Umbilical cord (tissue), 2 donors: Measurements from ENCODE around the gene DCBLD2. TPM values are rescaled to one million over a fixed set of nuclear protein-coding genes. Genes with fewer than 3 reads are reported as not detected.
A peak's percentile ranks its signal among the peaks of the same experiment; 100 is the strongest.

Experiments used
- DNase-seq: peaks from one replicate; pipeline ENCODE4 v3.0.0-alpha.2; 2015; ENCODE audit warnings: low spot score
- total RNA-seq: library from RNA; depleted of rRNA; stranded (reverse); fragments of >200 nt; gene quantifications from one replicate; pipeline ENCODE4 v1.2.3, GENCODE V29; 2014; ENCODE audit warnings: low replicate concordance; ENCODE audit not compliant: insufficient read depth

DCBLD2 gene
- total RNA-seq = 79.4 TPM

- DNase-seq = peak; percentile 100
These were observed at the start of gene DCBLD2 for GRCh38 chr3:98901392-98902350. DCBLD2 (minus strand) TSS chr3:98901695; CDS start chr3:98901326, 369 bp downstream.

- no peak for DNase-seq
These were observed 44.2 kb upstream of the DCBLD2 start for GRCh38 chr3:98945666-98946065.

GRCh38 chr3:98945101-98945524 is 43.6 kb upstream of the DCBLD2 start:
- peak; percentile 77 for DNase-seq

GRCh38 chr3:98930413-98930812 is 28.9 kb upstream of the DCBLD2 start:
- no peak for DNase-seq

GRCh38 chr3:98921957-98922356 is 20.5 kb upstream of the DCBLD2 start:
- DNase-seq = no peak

- DNase-seq = no peak
These were observed 18.7 kb upstream of the DCBLD2 start for GRCh38 chr3:98920166-98920565.

GRCh38 chr3:98918586-98918985 is 17.1 kb upstream of the DCBLD2 start:
- peak; percentile 63 for DNase-seq

- no peak for DNase-seq
These were observed 16.1 kb upstream of the DCBLD2 start for GRCh38 chr3:98917608-98918007.

GRCh38 chr3:98914210-98915080 is 12.9 kb upstream of the DCBLD2 start:
- no peak for DNase-seq

- DNase-seq = no peak
These were observed 11.0 kb upstream of the DCBLD2 start for GRCh38 chr3:98912448-98912847.

GRCh38 chr3:98906230-98906629 is 4.7 kb upstream of the DCBLD2 start:
- peak; percentile 87 for DNase-seq

GRCh38 chr3:98903705-98904481 is 2.4 kb upstream of the DCBLD2 start:
- no peak for DNase-seq

- DNase-seq = no peak
These were observed 1.6 kb upstream of the DCBLD2 start for GRCh38 chr3:98903099-98903498.

- no peak for DNase-seq
These were observed 851 bp upstream of the DCBLD2 start for GRCh38 chr3:98902351-98902740.

GRCh38 chr3:98901119-98901391 is 440 bp downstream of the DCBLD2 start:
- peak; percentile 74 for DNase-seq

GRCh38 chr3:98900265-98901118 is 1.0 kb downstream of the DCBLD2 start:
- no peak for DNase-seq

- no peak for DNase-seq
These were observed 3.8 kb downstream of the DCBLD2 start for GRCh38 chr3:98897701-98898100.

GRCh38 chr3:98894791-98895576 is 6.5 kb downstream of the DCBLD2 start:
- DNase-seq = no peak

GRCh38 chr3:98893740-98894139 is 7.8 kb downstream of the DCBLD2 start:
- DNase-seq = no peak

- no peak for DNase-seq
These were observed 9.2 kb downstream of the DCBLD2 start for GRCh38 chr3:98892263-98892662.
